Adrenal gland (tissue), 5 donors: ENCODE results near the gene RPAP2.

Source experiments
- CTCF ChIP-seq, 6 experiments: fragments of 450-650 bp in 4 of 6; fragments of 200-600 bp in 2 of 6; sonication (generic) in 1 of 6; IDR thresholded peaks; 1 replicate in 5 of 6; 2 replicates in 1 of 6; pipeline versions ENCODE4 v1.5.1 to v1.8.0; 2016 to 2021; ENCODE audit warnings: antibody characterized with exemption in 6 of 6, mild to moderate bottlenecking in 2 of 6, moderate library complexity in 1 of 6
- POLR2A ChIP-seq, 2 donors: fragments of 450-650 bp; IDR thresholded peaks; one replicate each; pipeline ENCODE4 v1.6.1; 2017; ENCODE audit warnings: antibody characterized with exemption in 2 of 2, mild to moderate bottlenecking in 2 of 2, moderate library complexity in 1 of 2
- donor health status: DM: no; HTN: no; CAD: no.

DNA sequence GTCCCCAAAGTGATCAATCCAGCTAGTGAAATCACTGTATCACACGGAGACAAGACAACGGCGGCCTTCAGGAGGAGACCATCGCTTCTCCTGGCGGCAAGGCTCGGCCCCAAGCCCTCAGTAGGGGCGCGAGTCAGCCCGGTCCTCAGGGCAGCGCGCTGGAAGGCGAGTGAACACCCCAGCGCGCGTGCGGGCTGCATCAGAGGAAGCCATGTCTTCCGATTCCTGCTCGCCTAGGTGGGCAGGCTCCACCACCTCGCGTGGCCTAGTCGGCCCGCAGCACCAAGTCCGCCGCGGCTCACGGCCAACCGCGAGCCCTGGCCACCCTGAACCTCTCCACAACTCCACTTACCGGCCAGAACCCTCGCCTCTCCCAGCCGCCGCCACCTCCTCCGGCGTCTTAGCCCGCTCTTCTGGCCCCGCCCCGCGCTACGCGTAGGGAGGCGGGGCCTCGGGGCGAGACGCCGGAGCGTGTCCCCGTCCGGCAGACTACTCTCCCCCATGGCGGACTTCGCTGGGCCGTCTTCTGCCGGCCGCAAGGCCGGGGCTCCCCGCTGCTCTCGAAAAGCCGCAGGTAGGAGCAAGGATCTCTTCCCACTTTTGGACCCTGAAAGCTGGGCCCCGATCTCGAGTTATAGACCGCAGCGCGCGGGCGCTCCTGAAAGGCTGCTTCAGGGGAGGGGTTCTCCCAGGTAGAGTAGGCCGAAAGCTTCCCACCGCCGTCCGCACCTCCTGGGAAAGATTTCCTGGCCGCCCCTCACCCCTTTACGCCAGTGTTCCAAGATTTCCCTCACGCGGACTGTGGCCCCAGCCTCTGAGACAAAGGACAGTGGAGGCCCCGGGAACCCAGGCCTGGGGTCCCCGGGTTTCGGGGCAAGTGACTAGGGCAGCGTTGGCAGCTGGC lies at the start of gene RPAP2, which contains the start of gene GLMN:
- TF ChIP-seq POLR2A (IDR thresholded peaks at IDR 0.05) = peak; percentile 53 to 86
- peak in 1 of 6 experiments; percentile 22 for TF ChIP-seq CTCF (IDR thresholded peaks at IDR 0.05)
